NCI-H128 (cell line): ENCODE results near the gene TAF1B.
"Not testable (repeated sequence)": the region's sequence is repeated elsewhere in the genome, so short reads cannot be mapped to it uniquely, and the experiment has no call there.

Experiments
- DNase-seq: peaks from one replicate; lab custom pipeline; 2025; ENCODE audit not compliant: unreplicated experiment; lab: John Stamatoyannopoulos, UW

Gene TAF1B

GRCh38 chr2:9879455-9880194 lies 36.4 kb downstream of the TAF1B start:
- DNase-seq: no peak

DNA sequence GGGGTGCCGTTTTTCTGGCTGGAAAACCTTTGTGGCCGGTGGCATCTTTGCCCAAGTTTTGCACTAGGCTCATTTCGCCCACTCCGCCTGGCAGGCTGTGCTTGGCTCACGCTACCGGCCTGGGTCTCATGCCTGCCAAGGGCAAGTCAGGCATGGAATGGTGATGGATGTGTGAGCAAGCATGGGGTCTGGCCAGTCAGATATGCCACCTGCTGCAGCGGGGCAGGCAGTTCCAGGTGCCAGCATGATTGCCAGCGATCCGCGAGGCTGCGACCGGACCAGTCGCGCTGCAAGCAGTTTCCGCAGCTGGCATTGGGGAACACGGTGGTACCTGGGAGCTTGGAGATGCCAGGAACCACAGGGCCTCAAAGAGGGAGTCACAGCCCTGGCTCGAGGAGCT lies 40.6 kb downstream of the TAF1B start:
- DNase-seq: no peak

DNA sequence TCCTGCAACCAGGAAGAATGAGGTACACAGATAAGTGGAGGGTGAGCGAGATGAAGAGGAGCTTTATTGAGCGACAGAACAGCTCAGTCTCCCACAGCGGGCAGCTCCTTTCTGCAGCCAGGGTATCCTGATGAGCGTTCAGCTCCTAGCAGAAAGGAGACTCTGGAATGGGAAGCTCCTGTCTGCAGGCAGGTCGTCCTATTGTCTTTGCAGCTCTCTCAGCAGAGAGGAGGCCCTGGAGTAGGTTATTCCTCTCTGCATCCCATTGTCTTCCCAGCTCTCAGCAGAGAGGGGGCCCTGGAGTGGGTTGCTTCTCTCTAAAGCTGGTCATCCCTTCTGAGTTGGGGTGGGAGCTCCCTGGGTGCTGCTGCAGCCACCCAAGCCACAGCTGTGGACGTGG lies 41.2 kb downstream of the TAF1B start:
- no peak for DNase-seq

DNA sequence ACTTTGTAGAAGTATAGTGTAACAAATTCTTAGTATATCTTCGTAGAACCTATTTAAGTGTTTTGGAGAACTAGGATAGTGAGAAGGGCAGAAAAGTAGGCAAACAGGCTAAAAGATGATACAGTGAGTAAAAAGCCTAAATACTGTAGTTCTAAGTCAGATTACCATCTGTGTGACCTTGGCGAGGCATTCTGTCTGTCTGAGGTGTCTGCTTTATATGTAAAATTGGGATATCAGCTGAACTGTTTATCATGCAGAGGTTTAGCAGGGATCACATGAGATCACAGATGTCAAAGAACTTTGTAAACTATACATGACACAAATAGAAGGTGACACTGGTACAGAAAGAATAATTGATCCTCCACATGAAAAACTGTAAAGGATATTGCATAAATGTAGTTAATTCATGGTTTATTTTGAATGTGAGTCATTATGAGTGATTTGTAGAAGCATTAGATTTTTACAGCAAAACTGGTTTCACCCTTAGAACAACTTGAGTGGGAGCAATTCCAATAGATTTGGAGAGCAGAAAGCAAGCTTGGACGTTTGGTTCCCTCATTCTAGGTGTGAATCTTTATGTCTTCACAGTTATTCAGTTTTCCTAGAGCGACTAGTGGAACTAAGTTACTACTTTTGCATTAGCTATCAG lies 41.9 kb downstream of the TAF1B start:
- DNase-seq: no peak

DNA sequence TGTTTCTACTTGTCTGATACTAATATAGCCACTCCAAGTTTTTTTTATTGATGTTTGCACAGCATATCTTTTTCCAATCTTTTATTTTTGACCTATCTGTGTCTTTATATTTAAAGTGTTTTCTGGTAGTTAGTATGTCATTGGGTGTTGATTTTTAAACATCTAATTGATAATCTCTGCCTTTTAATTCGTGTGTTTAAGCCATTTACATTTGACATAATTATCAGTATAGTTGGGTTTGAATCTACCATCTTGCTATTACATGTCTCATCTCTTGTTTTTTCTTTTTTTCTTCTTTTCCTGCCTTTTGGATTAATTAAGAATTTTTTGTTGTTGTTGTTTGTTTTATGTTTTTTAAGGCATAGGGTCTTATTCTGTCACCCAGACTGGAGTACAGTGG lies 44.2 kb downstream of the TAF1B start:
- no peak for DNase-seq

DNA sequence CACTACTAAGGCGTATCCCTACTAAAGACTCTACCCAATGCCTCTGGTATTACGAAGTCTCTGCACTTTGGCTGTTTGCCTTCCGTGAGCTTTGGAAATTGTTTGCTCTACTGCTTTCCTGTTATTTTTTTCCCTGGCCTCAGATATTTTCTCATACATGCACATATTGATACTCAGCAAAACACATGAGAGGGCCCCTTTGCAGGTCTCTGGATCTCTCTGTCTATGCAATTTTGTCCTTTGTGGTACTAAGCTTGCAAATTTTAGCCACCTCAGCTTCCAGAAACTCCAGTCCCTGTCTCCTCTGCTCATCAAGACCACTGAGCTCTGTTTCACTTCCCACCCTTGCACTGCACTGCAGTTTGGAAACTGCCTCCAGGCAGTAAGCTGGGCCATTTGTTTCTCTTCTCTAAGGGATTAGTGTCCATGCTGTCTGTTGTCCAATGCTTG lies 46.6 kb downstream of the TAF1B start:
- DNase-seq: no peak

DNA sequence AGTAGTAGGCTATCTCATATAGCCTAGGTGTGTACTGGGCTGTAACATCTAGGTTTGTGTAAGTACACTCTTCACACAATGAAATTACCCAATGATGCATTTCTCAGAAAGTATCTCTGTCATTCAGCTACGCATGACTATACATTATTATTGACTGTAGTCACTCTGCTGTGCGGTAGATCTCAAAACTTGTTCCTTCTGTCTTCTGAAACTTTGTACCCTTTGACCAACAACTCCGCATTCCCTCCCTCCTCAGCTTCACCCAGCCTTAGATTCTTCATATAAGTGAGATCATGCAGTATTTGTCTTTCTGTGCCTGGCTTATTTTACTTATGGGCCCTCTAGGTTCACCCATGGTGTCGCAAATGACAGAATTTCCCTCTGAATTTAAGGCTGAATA lies 49.0 kb downstream of the TAF1B start:
- no peak for DNase-seq

- no peak for DNase-seq
These were observed 52.7 kb downstream of the TAF1B start for GRCh38 chr2:9895669-9896590.

GRCh38 chr2:9897331-9897737 lies 54.1 kb downstream of the TAF1B start:
- no peak for DNase-seq

DNA sequence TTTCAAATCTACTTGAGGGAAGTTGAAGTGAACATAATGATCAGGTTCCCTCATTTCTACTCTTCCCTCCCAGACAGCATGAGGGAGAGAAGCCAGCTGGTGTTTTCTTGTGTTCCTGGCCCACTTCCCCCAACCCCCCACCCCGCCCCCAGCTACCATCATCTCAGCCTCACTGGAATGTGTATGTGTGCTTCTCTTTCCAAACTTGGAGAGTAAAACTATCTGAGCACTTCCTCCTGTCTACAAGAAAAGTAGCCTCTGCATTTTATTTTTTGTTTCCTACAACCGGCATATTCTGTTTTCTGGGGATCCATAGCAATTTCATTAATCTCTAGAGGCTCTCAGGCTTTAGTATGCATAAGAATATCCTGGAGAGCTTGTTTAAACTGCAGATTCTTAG lies 54.6 kb downstream of the TAF1B start:
- DNase-seq: no peak

DNA sequence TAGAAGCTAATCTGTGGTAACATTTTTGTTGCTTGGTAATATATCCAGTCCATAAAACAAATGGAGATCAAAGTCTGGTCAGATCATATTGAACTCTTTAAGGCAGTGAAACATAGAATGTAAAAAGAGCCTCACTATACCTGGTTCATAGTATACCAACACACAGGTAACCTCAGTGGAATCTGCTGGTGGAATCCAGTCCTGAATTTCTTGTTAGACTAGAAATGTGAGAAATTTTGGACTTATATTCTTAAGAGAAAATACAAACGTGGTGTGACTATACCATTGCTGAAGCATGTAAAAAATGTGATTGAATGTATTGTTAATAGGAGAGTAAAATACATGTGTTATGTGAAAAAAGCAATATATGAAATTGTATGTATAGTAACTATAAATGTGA lies 62.1 kb downstream of the TAF1B start:
- DNase-seq: no peak

DNA sequence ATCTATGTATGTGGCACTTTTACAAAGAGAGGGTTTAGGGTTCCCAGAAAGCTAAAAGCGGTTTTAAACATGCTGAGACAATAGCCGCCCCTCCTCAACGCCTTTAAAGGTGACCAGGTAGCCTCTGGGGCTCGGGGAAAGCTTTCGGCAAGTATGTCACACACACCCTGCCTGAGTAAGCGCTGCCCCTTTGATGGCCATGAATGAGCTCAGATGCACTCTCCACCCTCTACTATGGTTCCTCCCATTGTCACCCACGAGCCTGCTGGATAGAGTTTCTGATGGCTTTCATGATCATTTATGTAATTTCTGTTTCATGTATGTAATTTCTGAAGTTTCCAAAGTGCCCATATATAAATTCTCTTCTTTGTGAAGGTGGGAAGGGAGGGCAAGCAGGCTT lies 64.1 kb downstream of the TAF1B start:
- DNase-seq: no peak

- no peak for DNase-seq
These were observed 65.4 kb downstream of the TAF1B start for GRCh38 chr2:9908639-9909038.

GRCh38 chr2:9909106-9909505 lies 65.8 kb downstream of the TAF1B start:
- no peak for DNase-seq

- no peak for DNase-seq
These were observed 67.4 kb downstream of the TAF1B start for GRCh38 chr2:9910699-9911098.

DNA sequence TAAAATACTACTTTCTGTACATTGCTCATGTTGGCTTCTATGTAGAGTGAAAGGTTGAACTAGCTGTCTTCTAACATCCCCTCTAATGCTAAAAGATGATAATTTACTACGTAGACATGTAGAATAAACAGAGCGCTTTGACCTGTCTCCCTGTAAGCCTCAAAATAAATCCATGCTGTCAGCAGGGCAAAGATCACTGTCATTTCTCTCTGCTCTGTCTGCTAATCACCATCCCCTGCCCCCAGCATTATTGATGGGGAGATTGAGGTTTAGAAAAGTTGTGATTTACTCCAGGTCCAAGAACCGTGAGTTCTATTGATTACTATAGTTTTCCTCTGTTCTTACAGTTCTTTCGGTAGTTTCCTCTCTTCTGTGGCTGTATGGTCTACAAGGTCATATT lies 69.2 kb downstream of the TAF1B start:
- no peak for DNase-seq

GRCh38 chr2:9914384-9915065 lies 71.3 kb downstream of the TAF1B start:
- no peak for DNase-seq

DNA sequence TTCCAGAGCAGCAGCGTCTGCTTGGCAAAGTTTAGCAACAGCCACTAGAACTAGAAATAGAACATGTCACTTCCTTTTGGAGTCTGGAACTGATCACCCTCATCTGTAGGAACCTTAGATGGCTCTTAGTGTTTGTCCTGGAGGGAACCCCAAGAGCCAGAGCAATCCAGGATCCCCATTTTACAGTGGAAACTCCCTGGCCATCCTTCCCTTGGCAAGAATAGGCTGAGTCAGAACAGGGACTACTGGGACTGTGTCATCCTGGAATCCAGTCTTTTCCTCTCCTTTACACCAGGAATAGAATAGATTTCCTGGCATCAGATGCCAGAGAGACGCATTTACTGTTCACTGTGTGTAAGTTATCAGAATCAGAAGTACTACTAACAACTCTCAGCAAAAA lies 75.0 kb downstream of the TAF1B start:
- no peak for DNase-seq

GRCh38 chr2:9919512-9919911 lies 76.2 kb downstream of the TAF1B start:
- DNase-seq: no peak

DNA sequence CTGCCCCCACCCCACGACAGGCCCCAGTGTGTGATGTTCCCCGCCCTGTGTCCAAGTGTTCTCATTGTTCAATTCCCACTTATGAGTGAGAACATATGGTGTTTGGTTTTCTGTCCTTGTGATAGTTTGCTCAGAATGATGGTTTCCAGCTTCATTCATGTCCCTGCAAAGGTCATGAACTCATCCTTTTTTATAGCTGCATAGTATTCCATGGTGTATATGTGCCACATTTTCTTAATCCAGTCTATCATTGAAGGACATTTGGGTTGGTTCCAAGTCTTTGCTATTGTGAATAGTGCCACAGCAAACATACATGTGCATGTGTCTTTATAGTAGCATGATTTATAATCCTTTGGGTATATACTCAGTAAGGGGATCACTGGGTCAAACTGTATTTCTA lies 83.7 kb downstream of the TAF1B start:
- not testable (repeated sequence) for DNase-seq

GRCh38 chr2:9937258-9937657 lies 94.0 kb downstream of the TAF1B start:
- no peak for DNase-seq
